OCI-LY1 (cell line): ENCODE results near the gene CHAT.

Source experiments
- H2AFZ ChIP-seq: fragments of 200-600 bp; sonication (generic), shearing (Covaris generic); 2 replicates; pipeline ENCODE4 v1.6.0; 2014; ENCODE audit warnings: antibody characterized with exemption, mild to moderate bottlenecking, low read length
- H3F3A ChIP-seq: fragments of 200-600 bp; sonication (generic), shearing (Covaris generic); 2 replicates; pipeline ENCODE4 v1.6.0; 2014; ENCODE audit warnings: mild to moderate bottlenecking, antibody characterized with exemption, low read length, moderate library complexity; ENCODE audit not compliant: insufficient read depth
- H3K27ac ChIP-seq: fragments of 200-600 bp; sonication (generic); 2 replicates; pipeline ENCODE4 v1.5.1; 2014; ENCODE audit warnings: low read length, mixed run types, mild to moderate bottlenecking, low read depth; ENCODE audit not compliant: poor library complexity, severe bottlenecking
- H3K27me3 ChIP-seq: fragments of 200-600 bp; sonication (generic); 2 replicates; pipeline ENCODE4 v1.6.0; 2014; ENCODE audit warnings: antibody characterized with exemption, mild to moderate bottlenecking, low read length, moderate library complexity; ENCODE audit not compliant: insufficient read depth
- H3K36me3 ChIP-seq: fragments of 200-600 bp; sonication (generic); 2 replicates; pipeline ENCODE4 v1.6.1; 2014; ENCODE audit warnings: mild to moderate bottlenecking, antibody characterized with exemption, low read length, moderate library complexity, mixed read lengths; ENCODE audit not compliant: insufficient read depth
- H3K4me1 ChIP-seq: fragments of 200-600 bp; sonication (generic); 2 replicates; pipeline ENCODE4 v1.5.1; 2014; ENCODE audit warnings: mild to moderate bottlenecking, low read length, moderate library complexity; ENCODE audit not compliant: insufficient read depth, severe bottlenecking
- H3K4me2 ChIP-seq: fragments of 200-600 bp; sonication (generic), shearing (Covaris generic); 2 replicates; pipeline ENCODE4 v1.6.1; 2014; ENCODE audit warnings: low read length
- H3K4me3 ChIP-seq: fragments of 200-600 bp; sonication (generic); 2 replicates; pipeline ENCODE4 v1.5.1; 2014; ENCODE audit warnings: low read length, low read depth, mild to moderate bottlenecking, mixed read lengths; ENCODE audit not compliant: poor library complexity, severe bottlenecking
- H3K79me2 ChIP-seq: fragments of 200-600 bp; shearing (Covaris generic); 2 replicates; pipeline ENCODE4 v1.6.1; 2016; ENCODE audit warnings: mixed run types, low read length, mixed read lengths; ENCODE audit not compliant: insufficient read depth
- H3K9ac ChIP-seq: fragments of 200-600 bp; sonication (generic), shearing (Covaris generic); 2 replicates; pipeline ENCODE4 v1.6.1; 2014; ENCODE audit warnings: mild to moderate bottlenecking, low read length, mixed read lengths
- H3K9me2 ChIP-seq: fragments of 200-600 bp; sonication (generic), shearing (Covaris generic); 2 replicates; pipeline ENCODE4 v1.6.1; 2014; ENCODE audit warnings: low read depth, mild to moderate bottlenecking, low read length, mixed read lengths
- H3K9me3 ChIP-seq: fragments of 200-600 bp; shearing (Covaris generic); 2 replicates; pipeline ENCODE4 v1.6.1; 2014; ENCODE audit warnings: low read length, mixed read lengths
- H4K20me1 ChIP-seq: fragments of 200-600 bp; sonication (generic), shearing (Covaris generic); 2 replicates; pipeline ENCODE4 v1.6.0; 2016; ENCODE audit warnings: mild to moderate bottlenecking, low read length; ENCODE audit not compliant: insufficient read depth
- CTCF ChIP-seq: fragments of 200-600 bp; sonication (generic), shearing (Covaris generic); IDR thresholded peaks from 2 replicates; pipeline ENCODE4 v1.5.1; 2017; ENCODE audit warnings: mild to moderate bottlenecking, antibody characterized with exemption, low read length, moderate library complexity, mixed read lengths
- EZH2 ChIP-seq: fragments of 200-600 bp; sonication (generic), shearing (Covaris generic); IDR thresholded peaks from 2 replicates; pipeline ENCODE4 v1.8.0; 2017; ENCODE audit warnings: borderline replicate concordance, mixed run types, mild to moderate bottlenecking, antibody characterized with exemption, low read length, moderate library complexity, mixed read lengths

CHAT gene

GRCh38 chr10:49597426-49598163 lies 16.2 kb upstream of the CHAT start:
- H2AFZ ChIP-seq, result no peak overlapping the region
- H3K79me2 ChIP-seq, result no peaks in the 10 kb centered on the region
- H3K9me3 ChIP-seq, result no peaks in the 10 kb centered on the region
- H3K9me2 ChIP-seq, result no peaks in the 10 kb centered on the region
- no peaks in the 10 kb centered on the region for H3K36me3 ChIP-seq
- H3K27ac ChIP-seq, result no peak overlapping the region
- H3K27me3 ChIP-seq, result no peaks in the 10 kb centered on the region; the same call in 1 of the 2 replicates
- H3K4me2 ChIP-seq, result no peak overlapping the region
- no peak for TF ChIP-seq CTCF
- TF ChIP-seq EZH2, result no peak
- no peaks in the 10 kb centered on the region for H3F3A ChIP-seq
- H3K4me3 ChIP-seq, result no peak overlapping the region
- no peak overlapping the region for H3K9ac ChIP-seq
- no peaks in the 10 kb centered on the region for H4K20me1 ChIP-seq
- H3K4me1 ChIP-seq, result no peaks in the 10 kb centered on the region

- H3K27ac ChIP-seq, result no peak overlapping the region
- H2AFZ ChIP-seq, result no peak overlapping the region
Measured at GRCh38 chr10:49598164-49598856, 15.5 kb upstream of the CHAT start.

GRCh38 chr10:49598986-49599385 lies 14.9 kb upstream of the CHAT start:
- Histone ChIP-seq H3K36me3 (no peaks in the 10 kb centered on the region), H3K9ac (no peak overlapping the region), H3K79me2 (no peaks in the 10 kb centered on the region), H3K4me1 (no peaks in the 10 kb centered on the region), H2AFZ (no peak overlapping the region), H3K27me3 (no peaks in the 10 kb centered on the region; the same call in 1 of the 2 replicates), H3K4me3 (no peak overlapping the region), H3K9me2 (no peaks in the 10 kb centered on the region), H3K9me3 (no peaks in the 10 kb centered on the region), H3K4me2 (no peak overlapping the region), H3K27ac (no peak overlapping the region), H4K20me1 (no peaks in the 10 kb centered on the region), H3F3A (no peaks in the 10 kb centered on the region)
- TF ChIP-seq CTCF, result no peak
- no peak for TF ChIP-seq EZH2

More at GRCh38 chr10:49598164-49598856, 15.5 kb upstream of the CHAT start:
- Histone ChIP-seq H3K4me3 (no peak overlapping the region), H3F3A (no peaks in the 10 kb centered on the region), H3K4me1 (no peaks in the 10 kb centered on the region), H3K27me3 (no peaks in the 10 kb centered on the region; the same call in 1 of the 2 replicates), H3K4me2 (no peak overlapping the region), H3K79me2 (no peaks in the 10 kb centered on the region), H4K20me1 (no peaks in the 10 kb centered on the region), H3K36me3 (no peaks in the 10 kb centered on the region), H3K9me2 (no peaks in the 10 kb centered on the region), H3K9me3 (no peaks in the 10 kb centered on the region), H3K9ac (no peak overlapping the region)
- TF ChIP-seq EZH2 (no peak), CTCF (no peak)
